Cardiac fibroblast (primary cell): Measurements from ENCODE around the gene SCTR.

Experiments
- DNase-seq, 2 donors: peaks; one replicate each; pipeline versions ENCODE4 v3.0.0 to v3.0.0-alpha.2; 2010; ENCODE audit warnings: low read depth in 2 of 2
- H3K4me3 ChIP-seq, 2 donors: replicated peaks in 1 of 2; 1 replicate in 1 of 2; 2 replicates in 1 of 2; pipeline ENCODE4 v1.5.1; 2011; ENCODE audit warnings: low read depth in 2 of 2, low read length in 2 of 2, mild to moderate bottlenecking in 2 of 2, moderate library complexity in 1 of 2
- CTCF ChIP-seq: IDR thresholded peaks from one replicate; pipeline ENCODE4 v1.5.1; 2011; ENCODE audit warnings: low read depth, mild to moderate bottlenecking, low read length, inconsistent platforms

Gene SCTR

GRCh38 chr2:119442850-119443249 is 81.4 kb downstream of the SCTR start:
- no peak for TF ChIP-seq CTCF
- DNase-seq: no peak
- no peak overlapping the region for H3K4me3 ChIP-seq

GRCh38 chr2:119442226-119442619 is 82.1 kb downstream of the SCTR start:
- no peak for TF ChIP-seq CTCF
- no peak for DNase-seq
- H3K4me3 ChIP-seq: no peak overlapping the region

- no peak for TF ChIP-seq CTCF
- DNase-seq: no peak
- no peak overlapping the region for H3K4me3 ChIP-seq
Measured at GRCh38 chr2:119441376-119442225, 82.7 kb downstream of the SCTR start.

- no peak for TF ChIP-seq CTCF
- no peak for DNase-seq
- H3K4me3 ChIP-seq: no peak overlapping the region
Measured at GRCh38 chr2:119440873-119441272, 83.4 kb downstream of the SCTR start.

GRCh38 chr2:119440501-119440870 is 83.8 kb downstream of the SCTR start:
- H3K4me3 ChIP-seq: no peak overlapping the region
- DNase-seq: no peak
- no peak for TF ChIP-seq CTCF

- no peak for TF ChIP-seq CTCF
- DNase-seq: no peak
Measured at GRCh38 chr2:119439574-119440500, 84.4 kb downstream of the SCTR start.

More at GRCh38 chr2:119439574-119440500, 84.4 kb downstream of the SCTR start:
- no peak overlapping the region for H3K4me3 ChIP-seq
